LNCAP (cell line): ENCODE measurements around the gene USP6.

ENCODE experiments used
- TF ChIP-seq, protein P1 (sequence below): fragments of 450-650 bp; IDR thresholded peaks from 2 replicates; pipeline ENCODE4 v1.5.1; 2017; ENCODE audit warnings: mild to moderate bottlenecking

USP6 gene

DNA sequence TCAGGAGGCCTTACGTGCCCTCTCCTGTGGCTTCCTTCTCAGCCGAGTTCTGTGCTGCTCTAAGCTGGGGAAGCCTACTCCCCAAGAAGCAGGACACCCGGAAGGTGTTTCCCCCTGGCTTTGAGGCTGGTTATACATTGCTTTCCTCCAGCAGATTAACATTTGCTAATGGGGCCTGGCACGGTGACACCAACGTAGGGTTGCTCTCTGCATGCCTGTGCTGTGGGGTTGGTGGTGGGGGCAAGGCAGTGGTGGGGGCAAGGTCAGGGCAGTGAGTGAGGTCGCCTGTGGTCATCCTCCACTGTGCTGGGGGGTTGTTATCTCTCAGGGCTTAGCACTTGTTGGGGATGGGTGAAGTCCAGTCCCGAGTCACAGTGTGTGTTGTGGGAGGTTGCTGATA lies 4.2 kb downstream of the USP6 start:
- TF ChIP-seq, protein P1, sequence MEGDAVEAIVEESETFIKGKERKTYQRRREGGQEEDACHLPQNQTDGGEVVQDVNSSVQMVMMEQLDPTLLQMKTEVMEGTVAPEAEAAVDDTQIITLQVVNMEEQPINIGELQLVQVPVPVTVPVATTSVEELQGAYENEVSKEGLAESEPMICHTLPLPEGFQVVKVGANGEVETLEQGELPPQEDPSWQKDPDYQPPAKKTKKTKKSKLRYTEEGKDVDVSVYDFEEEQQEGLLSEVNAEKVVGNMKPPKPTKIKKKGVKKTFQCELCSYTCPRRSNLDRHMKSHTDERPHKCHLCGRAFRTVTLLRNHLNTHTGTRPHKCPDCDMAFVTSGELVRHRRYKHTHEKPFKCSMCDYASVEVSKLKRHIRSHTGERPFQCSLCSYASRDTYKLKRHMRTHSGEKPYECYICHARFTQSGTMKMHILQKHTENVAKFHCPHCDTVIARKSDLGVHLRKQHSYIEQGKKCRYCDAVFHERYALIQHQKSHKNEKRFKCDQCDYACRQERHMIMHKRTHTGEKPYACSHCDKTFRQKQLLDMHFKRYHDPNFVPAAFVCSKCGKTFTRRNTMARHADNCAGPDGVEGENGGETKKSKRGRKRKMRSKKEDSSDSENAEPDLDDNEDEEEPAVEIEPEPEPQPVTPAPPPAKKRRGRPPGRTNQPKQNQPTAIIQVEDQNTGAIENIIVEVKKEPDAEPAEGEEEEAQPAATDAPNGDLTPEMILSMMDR: no peak

DNA sequence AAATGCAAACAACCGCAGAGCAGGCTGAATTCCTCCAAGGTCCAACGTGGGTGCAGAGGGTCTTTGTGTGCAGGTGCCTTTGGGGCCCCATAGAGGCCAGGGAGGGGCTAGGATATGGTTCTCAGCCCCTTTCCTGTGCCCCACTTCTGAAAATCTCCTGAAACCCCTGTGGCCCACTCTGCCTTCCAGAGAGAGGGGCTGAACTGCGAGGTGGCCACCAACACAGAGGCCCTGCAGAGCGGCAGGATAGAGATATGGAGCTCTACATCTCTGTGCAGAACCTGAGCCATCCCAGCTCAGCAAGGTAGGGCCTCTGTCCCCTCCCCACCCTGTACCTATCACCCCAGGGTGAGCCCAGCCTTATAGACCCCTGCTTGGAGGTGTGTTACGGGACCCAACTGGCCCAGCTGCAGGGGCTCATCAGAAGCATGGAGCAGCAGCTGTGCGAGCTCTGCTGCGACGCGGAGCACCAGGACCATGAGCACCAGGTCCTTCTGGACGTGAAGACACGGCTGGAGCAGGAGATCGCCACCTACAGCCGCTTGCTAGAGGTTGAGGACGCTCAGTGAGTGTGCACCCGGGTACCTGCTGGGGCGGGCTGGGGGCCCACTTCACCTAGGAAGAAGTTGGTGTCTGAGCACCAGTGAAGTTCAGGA lies 5.5 kb downstream of the USP6 start:
- TF ChIP-seq, protein P1: no peak

DNA sequence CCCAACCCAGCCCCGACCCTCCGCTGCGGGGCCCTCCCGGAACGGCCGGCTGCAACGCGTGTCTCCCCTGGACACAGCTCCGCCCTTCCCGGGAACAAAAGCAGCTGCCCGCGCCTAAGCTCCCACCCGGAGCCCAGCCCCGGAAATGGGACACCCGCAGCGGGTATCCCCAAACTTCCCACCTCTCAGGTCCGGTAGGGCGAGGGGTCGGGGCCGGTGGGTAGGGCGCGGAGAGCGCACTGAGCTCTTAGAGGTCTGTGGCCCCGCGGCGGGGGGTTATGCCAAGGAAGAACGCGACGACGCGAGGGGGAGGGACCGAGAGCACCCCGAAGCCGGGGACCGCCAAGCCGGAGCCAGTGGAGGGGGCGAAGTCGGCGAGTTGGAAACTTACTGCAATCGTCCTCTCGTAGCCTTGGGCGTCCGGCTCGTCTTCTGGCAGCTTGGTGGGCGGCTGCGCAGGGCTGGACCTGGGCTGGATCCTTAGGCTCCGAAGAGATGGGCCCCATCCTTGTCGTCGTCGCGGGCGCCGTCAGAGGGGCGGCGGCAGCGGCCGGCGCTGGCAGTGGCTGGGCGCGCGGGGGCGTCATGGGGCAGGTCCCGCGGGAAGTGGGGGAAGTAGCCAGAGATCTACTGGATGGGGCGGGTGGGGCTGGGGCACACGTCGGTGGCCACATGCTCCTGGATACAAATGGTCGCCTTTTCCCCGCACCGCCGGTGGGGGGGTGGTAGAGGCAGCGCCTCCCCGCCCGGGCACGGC lies 6.9 kb downstream of the USP6 start:
- TF ChIP-seq, protein P1: no peak

DNA sequence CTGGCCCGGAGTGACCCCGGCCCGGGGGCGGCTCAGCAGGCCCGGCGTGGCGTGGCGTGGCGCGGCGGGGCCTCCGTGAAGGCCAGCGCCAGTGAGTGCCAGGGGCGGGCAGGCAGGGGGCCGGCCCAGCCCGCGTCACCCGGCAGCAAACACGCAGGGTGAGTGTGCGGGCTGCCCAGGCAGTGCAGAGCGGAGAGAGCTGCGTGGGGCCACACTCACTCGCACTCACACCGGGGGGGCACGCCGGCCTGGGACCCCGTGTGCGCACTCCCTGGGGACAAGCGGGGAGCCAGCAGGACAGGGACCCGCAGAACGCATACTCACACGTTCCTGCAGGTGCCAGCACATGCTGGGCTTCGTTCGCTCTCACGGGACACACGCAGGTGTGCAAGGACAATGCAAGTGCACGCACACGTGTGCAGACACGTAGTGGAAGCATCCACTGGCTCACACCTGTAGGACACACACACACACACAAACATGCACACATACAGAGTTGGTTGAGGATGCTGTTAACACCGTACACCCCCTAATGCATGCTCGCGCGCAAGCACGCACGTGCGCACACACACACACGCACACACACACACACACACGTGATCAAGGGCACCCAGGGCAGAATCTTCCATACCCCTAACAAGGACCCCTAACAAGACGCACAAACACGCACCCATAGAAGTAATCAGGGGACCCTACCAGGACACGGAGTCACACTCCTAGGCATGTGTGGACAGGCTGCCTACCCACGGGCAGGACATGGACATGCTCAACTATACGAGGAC lies 7.7 kb downstream of the USP6 start:
- TF ChIP-seq, protein P1: no peak

DNA sequence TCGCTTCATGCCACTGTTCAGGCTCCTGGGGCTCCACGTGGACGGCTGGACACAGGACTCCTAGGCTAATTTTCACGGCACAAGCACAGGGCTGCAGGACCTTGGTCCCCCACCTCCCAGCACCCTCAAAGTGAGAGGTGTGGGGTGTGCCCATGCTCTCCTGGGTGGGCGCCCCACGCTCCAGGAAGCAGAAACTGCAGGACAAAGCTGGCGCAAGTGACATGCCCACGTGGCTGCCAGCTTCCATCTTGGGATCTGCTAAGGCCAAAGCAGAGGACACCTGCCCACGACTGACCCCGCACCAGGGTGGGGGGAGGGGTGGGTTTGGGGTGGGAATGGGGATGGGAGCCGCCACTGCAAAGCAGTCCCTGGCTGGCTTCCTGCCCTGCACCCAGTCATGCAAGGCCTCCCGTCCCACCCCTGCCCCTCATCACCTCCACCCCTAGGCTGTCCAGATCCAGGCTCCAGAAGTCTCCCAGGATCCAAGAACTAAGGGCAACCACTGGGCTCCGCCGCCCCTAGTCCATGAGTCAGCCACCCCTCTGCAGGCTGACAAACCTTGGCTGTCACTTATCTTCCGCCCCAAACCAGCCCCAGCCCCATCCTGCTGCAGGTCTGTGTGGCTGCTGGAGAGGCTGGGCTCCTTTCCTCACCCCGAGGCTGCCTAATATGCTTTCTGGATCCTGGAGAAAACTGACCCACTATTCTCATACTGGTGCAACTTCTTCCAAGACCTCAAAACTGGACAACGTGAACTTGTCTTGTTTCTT lies 11.1 kb downstream of the USP6 start:
- TF ChIP-seq, protein P1: no peak

DNA sequence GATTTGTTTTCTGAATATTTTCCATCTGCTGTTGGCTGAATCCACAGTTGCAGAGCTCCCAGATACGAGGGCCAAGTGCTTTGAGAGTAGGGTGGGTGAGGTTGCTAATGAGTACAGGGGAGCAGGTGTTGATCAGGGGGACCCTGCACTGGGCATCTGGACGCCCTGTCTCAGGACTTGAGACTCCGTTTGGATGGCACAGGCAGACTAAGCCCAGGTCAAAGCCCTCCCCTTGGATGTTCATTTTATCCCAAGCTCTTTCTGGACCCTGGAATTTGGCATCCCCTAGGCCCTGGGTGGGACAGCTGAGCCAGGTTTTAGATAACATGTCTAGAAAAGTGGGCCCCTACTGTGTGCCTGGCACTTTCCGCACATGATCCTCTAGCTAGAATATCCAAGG lies 12.1 kb downstream of the USP6 start:
- TF ChIP-seq, protein P1: no peak

- TF ChIP-seq, protein P1: no peak
Measured at GRCh38 chr17:5128905-5129535, 13.2 kb downstream of the USP6 start.
